Activated CD4-positive, alpha-beta T cell treated with anti-CD3 and anti-CD28 coated beads for 4 hours (primary cell): ENCODE data around the gene EFNA5.
A peak's percentile ranks its signal among the peaks of the same experiment; 100 is the strongest.

ENCODE experiments used
- DNase-seq, 2 donors: peaks; one replicate each; pipeline ENCODE4 v3.0.0-alpha.2; 2020

The EFNA5 gene

DNA sequence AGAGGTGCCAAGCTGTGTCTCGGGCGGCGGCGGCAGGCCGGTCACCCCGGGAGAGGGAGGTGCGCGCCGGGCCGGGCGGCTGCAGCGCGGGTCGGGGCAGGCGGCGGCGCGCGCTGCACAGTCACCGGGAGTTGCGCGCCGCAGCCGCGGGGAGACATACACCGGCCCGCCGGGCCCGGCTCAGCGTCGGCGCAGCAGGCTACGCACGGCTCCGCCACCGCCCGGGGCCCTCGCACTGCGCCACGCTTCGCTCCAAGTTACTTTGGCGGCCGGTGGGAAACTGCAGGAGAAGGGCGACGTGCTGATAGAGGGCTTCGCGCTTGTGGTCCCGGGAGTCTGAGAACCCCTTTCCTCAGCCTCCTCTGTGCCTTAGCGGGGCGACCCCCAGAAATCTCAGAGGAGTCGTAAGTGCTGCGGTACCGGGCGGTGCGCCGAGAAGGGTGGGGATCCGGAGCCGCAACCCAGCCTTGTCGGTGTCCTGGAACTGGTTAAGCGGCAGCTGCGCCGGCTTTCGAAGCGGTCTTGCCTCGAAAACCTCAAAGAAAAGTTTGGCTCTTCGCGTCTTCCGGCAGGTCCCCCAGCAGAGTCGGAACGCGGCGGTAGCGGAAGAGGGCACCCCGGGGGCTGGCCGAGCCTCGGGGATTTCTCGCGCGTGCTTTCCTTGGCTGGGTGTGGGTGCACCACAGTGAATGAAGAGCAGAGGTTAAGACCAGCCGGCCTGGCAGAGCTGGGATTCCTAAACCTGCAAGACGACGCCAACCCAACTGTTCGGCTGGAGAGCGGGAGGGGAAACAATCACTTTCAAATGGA, at the start of gene EFNA5:
TSS of gene EFNA5 (minus strand) at position 6 of the 810 bp plus-strand sequence.
- DNase-seq: peak in 1 of 2 donors; percentile 4

DNA sequence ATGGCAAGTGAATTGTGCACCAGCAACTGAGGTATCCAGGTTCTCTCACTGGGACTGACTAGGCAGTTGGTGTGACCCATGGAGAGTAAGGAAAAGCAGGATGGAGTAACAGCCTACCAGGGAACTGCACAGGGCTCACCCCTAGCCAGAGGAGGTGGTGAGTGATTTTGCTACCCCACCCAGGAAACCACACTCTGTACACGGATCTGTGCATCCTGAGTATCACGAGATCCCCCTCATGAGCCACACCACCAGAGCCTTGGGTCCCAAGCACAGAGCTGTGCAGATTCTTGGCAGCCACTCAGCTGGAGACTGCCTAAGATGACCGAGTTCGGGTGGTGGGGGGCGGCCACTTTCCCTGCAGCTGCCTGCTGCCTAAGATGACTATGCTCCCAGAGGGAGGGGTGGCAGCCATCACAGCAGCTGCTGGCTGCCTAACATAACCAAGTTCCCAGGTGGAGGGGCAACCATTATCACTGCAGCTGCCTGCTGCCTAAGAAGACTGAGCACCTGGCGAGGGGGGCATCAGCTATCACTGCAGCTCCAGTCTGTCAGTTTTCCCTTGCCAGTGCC, 48.4 kb upstream of the EFNA5 start:
- DNase-seq: no peak

DNA sequence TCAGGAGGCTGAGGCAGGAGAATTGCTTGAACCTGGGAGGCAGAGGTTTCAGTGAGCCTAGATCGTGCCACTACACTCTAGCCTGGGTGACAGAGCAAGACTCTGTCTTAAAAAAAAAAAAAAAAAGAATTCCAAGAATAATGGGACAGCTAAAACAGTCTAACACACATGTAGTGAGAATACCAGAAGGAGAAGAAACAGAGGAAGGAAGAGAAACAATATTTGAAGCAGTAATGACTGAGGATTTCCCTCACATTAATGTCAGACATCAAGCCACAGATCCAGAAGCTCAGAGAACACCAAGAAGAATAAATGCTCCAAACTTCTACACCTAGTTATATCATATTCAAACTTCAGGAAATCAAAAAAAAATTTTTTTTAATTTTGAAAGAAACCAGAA, 47.1 kb upstream of the EFNA5 start:
- no peak for DNase-seq

DNA sequence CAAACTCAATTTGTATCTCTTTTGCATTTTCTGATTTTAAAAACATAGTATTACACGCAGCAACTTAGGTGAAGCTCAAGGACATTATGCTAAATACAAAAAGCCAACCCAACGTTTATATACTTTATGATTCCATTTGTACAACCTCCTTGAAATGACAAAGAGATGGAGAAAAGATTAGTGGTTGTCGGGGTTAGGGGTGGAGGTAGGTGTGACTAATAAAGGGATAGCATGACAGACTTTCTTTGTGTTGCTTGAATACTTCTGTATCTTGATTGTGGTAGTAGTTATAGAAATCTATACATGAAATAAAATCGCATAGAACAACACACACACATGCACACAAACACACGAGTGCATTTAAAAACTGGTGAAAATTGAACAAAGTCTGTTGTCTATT, 42.5 kb upstream of the EFNA5 start:
- DNase-seq: no peak

DNA sequence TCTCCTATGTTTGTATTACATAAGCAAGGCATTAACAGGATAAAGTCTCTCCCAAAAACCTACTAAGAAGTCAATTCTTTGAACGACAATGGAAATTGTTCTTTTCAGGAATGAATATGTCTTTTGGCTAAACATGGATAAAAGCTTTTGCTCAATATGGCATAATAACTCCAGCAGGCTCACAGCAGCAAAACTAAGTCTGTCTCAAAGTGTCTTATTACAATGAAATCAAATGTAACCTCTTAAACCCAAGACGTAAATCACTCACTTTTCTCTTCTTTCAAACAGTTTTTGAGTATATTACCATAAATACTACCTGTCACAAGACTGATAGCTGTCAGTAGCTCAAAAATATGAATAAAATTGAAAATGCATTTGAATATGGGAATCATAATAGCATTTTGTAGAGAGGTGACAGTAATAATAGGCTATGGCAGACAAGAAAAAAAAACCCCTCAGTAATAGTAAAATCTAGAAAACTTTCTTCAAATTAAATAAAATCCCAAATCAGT, 41.7 kb upstream of the EFNA5 start:
- DNase-seq: no peak

DNA sequence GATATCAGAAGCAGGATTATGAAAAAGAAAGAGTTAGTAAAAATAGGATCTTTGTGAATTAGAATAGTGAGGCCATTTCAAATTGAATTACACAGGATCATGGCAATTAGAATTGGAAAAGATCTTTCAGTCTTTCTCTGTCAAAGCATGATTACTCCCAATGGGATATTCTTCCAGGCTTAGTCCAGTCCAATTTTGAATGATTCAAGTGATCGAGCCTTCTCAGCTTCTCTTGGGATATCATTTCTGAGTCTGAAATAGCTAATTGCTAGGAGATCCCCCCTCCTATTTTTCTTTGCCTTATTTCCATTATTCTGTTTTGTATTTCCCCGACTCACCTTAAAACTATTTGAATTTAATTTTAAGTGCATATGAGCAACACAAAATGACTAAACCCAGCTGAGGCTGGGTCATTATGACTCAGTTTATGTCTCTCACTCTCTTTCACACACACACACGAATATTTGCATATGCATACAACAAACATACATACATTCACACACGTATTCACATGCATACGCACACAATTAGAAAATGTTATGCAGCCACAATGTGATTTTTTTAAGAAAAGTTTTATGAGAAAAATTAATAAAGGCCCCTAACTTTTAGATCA, 34.8 kb upstream of the EFNA5 start:
- DNase-seq: no peak

DNA sequence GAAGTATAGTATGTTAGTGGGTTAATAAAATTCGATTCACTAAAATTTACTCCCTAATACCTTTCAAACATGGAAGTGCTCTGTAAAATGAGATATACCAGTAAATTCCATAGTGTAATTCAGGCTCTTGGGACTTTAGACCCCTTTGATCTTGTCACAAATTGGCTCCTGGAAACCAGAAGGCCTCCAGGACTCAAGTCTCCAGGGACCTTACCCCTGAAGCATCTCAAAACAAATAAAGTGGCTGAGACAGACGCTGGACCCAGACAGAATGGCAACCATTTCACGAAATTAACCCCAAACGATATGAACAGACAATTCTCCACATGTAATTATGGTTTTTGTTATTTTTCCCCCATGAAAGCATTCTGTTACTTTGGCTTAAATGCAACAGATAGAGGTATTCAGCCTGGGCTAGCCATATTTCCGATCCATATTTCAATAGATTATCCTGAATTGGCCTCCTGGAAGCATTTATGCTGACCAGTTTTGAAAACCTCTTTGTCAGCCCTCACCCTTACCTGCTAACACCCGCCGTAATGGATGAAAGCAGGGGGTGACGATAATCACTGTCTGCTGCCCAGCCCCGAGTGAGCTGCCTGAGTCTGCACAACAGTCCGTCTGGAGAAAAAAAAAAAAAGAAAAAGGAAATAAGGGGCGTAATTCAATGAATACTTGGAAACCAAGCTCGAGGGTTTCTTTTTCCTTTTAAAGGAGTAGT, 34.1 kb upstream of the EFNA5 start:
- DNase-seq: no peak

DNA sequence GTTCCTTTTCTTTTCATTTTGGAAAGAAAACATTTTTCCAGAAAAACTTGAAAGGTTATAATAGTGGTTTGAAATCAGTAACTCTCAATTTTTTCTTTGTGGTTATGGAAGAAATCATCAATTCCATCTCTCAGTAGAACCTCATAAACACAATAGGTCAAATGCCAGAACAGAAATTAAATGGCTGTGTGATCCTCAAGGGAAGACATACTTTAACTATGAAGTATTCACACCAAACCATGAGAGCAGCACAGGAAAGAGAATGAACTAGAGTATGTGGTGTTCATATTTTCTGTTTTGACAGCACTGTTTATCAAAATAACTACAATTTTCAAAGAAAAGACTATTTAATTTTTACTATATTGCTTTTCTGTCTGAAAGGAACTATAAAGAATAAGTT, 29.7 kb upstream of the EFNA5 start:
- DNase-seq: no peak

DNA sequence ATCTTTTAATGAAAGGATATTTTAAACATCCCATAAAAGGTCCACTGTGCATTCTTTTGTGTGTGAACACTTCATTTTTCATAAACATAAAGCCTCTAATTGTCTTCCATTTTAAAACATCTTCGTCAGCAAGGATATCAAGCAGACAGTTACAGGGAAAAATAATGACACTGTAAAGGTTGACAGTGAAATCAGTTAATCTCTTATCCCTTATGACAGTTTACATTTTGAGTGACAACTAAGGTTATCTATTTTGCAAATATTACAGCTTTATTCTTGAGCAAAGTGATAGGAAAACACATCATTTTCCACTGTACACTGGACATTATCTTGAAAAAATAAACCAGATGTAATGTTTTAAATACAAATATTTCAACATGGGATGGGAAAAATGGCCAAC, 28.7 kb upstream of the EFNA5 start:
- DNase-seq: no peak

DNA sequence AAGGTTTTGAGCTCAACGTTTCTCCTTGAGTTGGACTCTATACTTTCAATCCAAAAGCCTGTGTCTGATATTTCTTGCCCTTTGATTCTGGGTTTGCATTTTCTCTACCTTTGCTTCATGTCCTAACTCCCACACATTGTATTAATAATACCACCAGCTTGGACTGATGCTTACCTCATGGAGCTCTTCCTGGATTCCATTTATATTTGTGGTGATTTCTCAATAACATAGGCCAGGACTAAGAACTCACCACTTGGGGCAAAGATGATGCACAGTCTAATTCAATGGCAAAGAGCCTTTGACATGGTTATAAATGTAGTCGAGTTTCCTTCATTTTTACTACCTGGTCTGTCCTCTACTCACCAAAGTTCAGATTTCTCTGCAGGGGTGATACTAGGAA, 27.5 kb upstream of the EFNA5 start:
- no peak for DNase-seq

DNA sequence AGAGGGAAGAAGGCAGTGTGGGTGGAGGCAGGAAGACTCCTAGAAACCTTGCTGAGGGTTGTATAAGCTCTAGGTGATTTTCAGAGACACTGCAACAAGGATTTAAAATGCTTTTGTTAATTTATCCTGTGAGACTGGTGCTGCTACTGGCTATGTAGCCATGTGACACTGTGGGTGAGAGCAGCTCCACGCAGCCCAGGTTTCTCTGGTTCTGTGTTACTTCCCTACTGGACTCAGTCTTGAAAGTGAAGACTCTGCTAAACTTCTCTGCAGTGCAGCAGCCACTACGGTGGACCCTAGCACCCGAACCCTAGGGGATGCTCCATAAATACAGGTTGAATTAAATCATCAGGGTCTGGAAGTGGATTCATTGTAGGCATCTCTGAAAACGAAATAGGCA, 25.8 kb upstream of the EFNA5 start:
- no peak for DNase-seq

DNA sequence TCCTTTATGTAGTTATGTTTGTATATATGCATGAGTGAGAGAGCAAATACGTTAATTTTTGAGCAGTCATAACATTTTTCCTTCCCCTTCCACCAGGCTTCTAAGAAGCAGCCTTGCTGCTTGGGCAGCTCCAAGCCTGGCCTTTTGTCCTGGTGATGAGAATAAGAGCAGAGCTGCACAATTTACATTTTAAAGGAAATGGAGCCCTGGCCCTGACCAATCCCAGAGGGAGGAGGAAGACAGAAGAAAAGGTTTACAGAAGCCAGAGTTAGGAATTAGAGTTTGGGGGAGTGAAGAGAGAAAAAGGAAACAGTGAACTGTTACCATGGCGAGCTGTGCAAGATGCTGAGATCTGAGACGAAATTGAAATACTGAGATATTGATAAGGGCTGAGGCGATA, 25.3 kb upstream of the EFNA5 start:
- no peak for DNase-seq

DNA sequence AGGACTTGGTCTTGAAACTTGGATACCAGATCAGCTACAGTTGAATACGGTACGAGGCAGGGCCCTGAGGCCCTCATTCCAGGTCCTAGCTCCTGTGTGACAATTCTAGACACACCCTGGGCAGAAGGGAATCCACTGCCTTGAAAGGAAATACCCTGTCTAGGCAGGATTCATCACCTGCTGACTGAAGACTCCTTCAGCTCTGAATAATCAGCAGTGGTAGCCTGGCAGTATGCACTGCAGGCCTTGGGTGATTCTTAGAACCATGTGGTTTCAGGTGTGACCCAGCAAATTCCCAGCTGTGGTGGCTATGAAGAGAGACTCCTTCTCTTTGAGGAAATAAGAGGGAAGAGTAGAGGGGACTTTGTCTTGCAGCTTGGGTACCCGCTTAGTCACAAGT, 17.2 kb upstream of the EFNA5 start:
- no peak for DNase-seq

DNA sequence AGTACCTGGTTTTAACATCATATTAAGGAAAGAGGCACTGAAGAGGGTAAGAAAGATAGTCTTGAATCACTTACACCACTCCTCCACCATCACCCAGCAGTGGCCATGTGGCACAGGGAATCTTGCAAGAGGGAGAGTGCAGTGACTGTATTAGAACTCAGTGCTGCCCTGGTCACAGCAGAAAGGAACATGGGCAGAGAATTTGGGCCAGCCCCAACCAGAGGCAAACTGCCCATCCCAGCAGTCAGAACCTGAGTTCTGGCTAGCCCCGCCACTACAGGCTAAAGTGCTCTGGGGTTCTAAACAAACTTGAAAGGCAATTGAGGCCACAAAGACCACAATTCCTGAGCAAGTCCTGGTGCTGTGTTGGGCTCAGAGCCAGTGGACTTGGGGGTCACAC, 16.7 kb upstream of the EFNA5 start:
- no peak for DNase-seq

DNA sequence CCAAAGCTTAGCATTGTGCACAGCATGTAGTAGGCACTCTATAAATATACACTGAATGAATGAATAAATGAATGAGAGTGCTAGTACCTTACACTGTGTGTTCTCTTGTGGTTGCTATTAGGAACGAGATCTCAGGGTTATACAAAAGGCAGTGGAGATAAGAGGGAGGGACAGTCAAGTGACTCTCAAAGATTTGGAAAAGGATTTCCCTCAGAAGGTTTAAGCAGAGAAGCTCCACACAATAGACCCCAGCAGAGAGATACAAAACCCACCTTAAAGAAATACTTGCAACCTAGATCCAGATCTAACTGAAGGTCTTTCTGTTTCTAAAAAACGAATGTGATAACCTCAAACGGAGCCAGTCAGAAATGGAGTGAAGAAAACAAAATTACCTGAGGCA, 11.8 kb upstream of the EFNA5 start:
- DNase-seq: no peak

DNA sequence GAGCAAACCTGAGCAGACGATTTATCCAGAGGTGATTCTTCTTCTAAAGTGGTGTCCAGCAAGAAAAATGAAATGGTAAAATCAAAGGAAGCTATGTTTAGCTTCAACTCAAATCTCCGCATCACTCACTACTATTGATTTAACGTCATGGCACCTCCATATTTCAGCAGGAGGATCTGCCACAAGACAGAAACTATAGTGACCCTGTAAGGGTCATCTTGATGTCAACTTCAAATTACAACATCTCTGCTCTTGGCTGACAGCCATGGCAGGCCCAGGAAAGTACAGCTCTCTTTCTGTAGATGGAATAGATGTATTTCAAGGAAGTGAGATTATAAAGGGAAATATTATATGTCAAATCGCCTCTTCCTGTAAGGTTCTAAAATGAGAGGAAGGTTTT, 10.1 kb upstream of the EFNA5 start:
- no peak for DNase-seq

DNA sequence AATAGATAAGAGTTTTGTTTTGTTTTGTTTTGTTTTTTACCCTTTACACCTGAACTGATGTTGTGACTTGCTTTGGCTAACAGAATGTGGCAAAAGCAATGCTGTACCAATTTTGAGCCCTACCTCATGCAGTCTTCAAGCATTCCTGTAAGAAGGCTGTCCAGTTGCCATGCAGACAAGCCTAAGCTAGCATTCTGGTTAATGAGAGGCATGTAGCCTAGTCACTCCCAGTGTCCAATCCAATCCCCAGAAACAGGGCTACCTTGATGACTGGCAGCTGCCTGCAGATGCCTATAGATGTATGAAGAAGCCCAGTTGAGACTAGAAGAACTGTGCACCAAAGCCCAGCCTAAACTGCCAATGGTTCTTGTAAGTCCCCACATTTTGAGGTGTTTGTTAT, 9.4 kb upstream of the EFNA5 start:
- DNase-seq: no peak

DNA sequence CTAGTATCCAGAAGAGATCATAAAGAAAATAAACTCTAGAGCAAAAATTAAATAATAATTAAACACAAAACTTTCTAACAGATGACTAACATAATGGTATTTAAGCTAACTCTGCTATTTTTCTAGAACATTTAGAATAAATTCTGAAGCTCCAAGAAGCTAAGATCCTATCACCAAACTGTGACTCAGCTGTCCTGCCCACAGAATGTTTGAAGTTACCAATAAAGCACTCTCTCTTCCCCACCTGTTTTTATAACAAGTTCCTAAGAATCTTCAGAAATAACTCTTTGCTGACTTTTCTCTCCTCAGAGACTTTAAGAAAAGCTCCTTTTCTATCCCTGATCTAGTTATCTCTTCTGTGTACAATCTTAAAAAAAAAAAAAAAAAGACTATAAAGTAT, 6.0 kb upstream of the EFNA5 start:
- no peak for DNase-seq

DNA sequence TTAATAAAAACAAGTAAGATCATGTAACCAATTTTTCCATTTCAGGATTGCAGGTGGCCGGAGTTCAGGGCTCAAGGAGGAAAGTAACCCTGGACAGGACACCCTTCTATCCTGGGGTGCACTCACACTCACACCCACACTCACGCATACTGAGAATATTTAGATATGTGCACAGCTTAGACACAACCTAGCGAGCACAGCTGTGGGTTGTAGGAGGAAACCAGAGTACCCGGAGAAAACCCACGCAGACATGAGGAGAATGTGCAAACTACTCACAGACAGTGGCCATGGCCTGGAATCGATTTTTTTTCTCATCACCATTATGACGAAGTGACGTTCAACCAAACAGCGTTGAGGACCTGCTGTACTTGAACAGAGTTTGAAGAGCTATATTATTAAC, 4.5 kb upstream of the EFNA5 start:
- DNase-seq: no peak

DNA sequence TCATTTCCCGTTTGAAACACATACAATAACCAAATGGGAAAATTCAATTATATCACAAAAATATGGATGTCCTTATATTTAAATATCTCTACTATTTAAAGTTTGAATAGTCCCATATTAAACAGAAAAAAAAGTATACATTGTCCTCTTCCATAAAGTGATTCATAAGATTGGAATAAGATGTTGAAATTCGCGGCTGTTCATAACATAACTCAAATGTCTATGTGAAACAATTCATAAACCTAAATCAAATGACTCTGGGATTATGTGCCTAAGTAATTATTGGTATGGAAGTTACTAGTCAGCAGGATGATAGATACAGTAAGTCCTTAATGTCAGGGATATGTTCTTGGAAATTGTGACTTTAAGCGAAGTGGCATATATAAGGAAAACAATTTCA, 3.9 kb upstream of the EFNA5 start:
- DNase-seq: no peak

DNA sequence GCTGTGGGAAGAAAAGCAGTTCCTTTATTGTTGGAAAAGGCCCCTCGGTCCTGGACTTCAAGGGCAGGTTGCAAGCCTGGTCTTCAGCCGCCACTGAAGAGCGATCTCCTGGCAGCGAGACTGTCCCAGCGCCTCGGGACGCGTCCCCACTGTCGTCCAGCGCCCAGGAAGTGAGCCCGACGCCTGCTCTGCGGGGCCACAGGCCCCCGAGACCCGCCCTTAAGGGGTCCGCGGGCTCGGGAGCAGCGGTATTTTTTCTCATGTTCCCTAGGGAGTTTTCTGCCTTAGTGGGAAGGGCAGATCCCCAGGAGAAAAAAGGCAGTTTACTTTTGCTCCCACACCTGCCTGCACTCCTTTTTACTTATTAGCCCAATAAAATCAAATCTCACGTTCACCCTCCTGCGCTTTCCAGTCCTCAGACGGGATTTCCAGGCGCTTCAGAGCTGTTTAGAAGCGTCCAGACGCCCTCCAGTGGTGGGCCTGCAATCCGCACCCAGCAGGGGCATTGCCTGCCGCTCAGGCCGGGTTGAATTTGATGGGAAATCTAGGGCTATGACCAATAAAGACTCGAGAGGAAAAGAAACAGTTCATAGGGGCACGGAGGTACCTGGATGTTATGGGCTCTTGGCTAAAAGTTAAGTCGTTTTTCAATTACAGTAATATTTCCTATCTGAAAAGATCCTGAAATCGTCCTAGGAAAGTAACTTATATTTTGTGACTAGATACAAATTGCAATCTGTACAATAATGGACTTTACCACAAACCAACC, 2.8 kb upstream of the EFNA5 start:
- peak; percentile 54 to 63 for DNase-seq

DNA sequence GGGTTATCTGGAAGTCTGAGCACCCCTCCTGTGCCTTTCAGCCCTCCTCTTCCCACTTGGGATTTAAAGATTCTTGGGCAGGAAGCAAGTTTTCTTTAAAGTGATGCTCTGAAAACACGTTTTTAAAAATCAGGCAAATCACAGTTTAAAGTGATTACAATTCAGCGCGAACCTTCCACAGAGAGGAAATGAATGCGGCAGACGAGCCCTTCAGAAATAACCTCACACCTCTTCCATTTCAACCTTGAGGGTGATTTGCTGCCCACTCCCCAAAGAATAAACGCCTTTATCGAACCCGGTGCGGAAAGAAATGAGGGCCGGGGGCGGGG, 2.3 kb upstream of the EFNA5 start:
- no peak for DNase-seq
